ENCODE data around the gene PDGFRA.

Gene PDGFRA

DNA sequence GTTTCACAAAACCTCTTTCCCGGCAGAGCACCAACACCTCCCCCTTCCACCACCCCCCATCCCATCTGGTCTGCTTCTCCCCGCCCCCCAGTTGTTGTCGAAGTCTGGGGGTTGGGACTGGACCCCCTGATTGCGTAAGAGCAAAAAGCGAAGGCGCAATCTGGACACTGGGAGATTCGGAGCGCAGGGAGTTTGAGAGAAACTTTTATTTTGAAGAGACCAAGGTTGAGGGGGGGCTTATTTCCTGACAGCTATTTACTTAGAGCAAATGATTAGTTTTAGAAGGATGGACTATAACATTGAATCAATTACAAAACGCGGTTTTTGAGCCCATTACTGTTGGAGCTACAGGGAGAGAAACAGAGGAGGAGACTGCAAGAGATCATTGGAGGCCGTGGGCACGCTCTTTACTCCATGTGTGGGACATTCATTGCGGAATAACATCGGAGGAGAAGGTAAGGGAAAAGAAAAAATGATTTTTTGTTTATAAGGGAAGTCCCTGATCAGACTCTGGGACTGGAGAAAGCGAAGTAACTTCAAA is at the start of gene PDGFRA:
Gene PDGFRA (plus strand): TSS at position 333 of the 541 bp plus-strand sequence. CDS start 29,476 bp downstream, outside the sequence.
- no peak for DNase-seq

DNA sequence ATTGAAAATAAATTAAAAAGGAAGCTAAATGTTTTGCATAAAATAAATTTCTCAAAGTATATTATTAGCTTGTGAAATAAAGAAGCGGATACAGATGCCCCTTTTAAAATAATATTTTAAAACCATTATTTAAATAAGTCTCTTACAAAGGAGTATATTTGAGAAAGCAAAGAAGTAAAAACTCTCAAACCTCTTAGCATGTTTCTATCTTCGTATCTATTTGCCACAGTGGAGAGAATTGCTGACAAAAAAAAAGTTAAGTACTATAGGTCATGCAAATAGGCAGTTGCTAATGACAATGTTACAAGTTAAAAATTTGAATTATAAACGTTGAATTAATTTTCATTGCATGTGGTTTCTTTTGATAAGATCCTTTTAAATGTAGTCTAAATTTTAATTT is 44.5 kb upstream of the PDGFRA start:
- no peak for DNase-seq

DNA sequence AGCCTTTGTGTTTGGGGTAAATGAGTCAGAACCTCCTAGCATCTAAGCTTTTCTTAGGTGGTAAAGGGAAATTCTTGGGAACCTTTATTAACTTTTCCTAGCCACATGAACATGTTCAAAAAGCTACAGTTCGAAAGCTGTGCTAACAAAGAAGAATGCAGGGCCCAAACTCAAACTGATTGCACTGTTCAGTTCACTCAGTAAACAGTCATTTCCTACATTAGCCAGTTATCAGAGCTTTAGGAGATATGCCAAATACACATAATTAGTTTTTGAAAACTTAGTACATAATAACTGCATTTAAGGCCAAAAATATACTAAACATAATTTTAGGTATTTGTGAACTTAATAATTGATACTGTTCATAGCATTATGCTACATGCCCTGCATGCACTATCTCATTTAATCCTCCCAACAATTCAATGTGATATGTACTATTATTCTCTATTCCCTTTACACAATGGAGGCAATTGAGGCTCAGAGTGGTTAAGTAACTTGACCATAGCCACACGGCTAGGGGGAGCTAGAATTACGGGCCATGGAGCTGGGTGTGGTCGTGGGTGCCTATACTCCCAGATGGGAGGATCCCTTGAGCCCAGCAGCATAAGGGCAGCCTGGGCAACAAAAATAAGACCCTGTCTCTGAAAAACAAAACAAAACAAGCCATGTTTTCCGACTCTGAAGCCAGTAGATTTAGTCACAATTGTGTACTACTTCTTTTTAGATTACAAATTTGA is 43.9 kb upstream of the PDGFRA start:
- DNase-seq, result no peak

DNA sequence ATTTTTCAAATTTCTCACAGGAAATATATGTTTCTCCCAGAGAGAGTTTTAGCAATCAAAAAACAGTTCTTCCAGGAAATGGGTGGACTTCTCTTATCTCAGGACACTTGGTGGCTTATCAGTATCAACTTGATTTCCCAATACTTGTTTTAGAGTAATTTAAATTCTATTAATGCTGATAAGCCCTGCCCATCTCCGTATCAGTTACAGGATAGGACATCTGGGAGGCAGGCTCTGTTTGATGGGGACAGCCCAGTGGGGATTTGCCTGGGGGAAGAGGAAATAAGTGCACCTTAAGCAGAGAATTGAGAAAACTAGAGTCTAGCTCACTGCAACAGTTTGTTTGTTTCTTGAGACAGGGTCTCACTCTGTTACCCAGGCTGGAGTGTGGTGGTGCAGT is 43.2 kb upstream of the PDGFRA start:
- DNase-seq, result no peak

DNA sequence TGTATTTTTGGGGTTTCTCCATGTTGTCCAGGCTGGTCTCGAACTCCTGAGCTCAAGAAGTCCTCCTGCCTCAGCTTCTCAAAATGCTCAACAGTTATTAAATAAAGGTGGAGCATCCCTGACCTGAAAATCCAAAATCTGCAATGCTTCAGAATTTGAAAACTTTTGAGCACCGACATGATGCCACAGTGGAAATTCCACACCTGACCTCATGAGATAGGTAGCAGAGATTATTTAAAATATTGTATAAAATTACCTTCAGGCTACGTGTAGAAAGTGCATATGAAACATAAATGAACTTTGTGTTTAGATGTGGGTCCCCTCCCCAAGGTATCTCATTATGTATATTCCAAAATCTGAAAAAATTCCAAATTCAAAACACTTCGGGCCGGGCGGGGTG is 42.7 kb upstream of the PDGFRA start:
- no peak for DNase-seq

DNA sequence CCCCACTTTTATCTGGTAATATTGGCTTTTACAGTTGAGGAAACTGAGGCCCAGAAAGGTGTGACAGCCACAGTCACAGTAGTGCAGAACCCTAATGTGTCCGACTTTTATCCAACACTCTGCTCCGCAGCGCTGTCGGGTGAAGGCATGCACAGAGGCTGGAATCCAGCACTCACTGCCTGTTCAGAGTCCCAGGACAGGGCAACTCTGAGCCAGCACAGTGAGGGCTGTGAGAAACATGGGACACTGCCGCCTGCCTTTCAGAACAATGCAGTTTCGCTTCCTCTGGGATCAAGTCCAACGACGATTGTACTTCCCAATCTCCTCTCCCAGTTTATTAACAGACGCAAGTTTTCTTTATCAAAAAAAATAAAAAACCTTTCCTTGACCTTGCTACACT is 41.9 kb upstream of the PDGFRA start:
- DNase-seq, result no peak

DNA sequence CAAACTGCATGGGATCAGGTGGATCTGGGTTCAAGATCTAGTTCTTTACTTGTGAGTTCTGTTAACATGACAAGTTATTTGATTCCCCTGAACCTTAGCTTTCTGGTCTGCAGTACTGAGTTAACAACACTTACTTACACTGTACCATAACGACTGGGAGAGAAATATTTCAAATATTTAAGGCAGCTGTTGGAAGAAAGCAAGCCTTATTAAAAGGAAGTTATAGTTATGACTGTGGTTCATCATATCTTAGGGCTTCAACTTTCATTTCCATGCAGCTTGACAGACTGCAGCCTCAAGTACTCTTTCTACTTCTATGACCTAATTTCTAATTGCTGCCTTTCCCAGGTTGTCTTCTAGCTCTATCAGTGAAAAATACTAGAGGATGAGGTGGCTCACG is 40.0 kb upstream of the PDGFRA start:
- DNase-seq, result no peak

DNA sequence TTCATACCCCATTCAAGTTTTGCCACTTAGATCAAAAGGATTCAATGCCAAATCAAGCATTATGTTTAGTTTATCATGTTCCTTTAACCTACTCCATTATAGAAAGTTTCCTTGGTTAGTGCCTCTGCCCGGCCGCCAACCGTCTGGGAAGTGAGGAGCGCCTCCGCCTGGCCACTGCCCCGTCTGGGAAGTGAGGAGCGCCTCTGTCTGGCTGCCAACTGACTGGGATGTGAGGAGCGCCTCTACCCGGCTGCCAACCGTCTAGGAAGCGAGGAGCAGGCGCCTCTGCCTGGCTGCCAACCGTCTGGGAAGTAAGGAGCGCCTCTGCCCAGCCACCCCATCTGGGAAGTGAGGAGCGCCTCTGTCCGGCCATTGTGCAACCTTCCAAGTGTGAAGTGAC is 36.3 kb upstream of the PDGFRA start:
- DNase-seq, result no peak

DNA sequence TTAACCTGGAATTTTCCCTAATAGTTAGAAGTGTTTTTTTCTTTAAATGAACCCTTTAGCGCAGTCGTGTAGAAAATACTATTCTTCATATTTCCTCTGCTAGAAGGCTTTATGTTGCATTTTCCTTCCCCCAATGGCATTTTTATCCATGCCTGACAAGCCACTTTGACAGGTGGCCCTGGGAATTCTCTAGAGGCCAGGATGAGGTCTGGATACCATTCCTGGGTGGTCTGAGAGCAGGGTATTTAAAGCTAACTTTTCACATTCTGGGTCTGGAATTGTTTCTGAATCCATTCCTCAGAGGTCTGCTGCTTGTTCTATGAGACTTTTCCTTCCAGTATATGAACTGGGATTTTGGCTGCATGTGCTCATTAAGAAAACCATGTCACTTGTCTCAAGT is 31.2 kb upstream of the PDGFRA start:
- no peak for DNase-seq

DNA sequence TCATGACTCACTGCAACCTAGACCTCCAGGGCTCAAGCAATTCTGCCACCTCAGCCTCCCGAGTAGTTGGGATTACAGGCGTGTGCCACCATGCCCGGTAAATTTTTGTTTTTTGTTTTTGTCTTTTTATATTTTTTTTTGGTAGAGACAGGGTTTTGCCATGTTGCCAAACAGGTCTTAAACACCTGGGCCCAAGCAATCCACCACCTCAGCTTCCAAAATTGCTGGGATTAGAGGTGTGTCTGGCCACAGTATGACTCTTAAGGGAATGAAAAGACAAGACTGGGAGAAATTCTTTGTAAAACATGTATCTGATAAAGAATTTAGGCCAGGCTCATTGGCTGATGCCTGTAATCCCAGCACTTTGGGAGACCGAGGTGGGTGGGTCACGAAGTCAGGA is 29.2 kb upstream of the PDGFRA start:
- DNase-seq, result no peak

DNA sequence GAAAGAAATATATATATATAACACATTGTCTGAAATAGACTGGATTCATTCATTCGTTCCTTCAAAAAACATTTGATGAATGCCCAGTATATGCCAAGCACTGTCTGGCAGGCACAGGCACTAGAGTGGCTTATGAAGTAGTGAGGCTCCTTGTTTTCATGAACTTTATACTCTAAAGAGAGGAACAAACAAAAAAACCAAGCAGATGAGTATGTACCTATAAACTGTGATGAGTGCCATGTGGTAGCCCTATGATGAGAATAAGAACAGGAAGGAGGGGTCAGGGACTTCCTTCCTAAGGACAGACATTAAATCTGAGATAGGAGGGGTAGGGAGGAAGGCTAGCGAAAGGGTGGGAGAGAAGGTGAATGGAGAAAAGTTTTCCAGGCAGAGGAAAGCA is 19.5 kb upstream of the PDGFRA start:
- DNase-seq, result no peak

DNA sequence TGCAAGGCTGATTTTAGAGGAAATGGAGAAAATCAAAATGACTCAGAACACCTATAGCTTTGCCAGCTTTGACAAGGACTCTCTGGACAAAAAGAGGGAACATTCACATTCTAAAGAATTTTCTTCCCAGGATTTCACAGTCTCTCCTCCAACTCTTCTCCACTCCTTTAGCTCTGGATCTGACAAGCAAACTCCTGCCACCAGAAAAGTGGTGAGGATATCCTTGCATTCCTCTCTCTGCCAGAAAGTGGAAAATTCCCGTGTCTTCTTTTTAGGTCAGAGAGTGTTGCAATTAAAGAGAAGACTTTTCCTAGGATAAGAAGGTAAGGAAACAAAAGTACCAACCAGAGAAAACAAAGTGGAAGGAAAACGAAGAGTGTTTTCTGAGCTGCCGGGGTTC is 16.1 kb upstream of the PDGFRA start:
- no peak for DNase-seq

DNA sequence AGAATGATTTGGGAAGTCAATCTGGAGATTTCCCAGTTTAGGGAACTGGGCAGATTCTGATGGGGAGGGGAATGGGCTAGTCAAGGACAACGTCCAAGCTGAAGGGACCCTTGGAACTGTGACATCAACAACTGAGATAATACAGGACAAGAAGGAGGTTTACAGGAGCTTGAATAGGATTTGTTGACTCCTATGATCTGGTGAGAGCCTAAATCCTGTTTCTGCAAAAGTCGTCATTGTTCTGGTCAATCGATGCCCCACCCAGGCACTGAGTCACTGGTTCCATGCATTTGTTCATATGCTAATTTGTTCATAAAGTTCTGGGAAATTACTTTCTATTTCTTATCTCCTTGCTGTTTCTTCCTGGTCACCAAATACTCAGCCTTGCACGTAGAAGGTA is 15.3 kb upstream of the PDGFRA start:
- no peak for DNase-seq

DNA sequence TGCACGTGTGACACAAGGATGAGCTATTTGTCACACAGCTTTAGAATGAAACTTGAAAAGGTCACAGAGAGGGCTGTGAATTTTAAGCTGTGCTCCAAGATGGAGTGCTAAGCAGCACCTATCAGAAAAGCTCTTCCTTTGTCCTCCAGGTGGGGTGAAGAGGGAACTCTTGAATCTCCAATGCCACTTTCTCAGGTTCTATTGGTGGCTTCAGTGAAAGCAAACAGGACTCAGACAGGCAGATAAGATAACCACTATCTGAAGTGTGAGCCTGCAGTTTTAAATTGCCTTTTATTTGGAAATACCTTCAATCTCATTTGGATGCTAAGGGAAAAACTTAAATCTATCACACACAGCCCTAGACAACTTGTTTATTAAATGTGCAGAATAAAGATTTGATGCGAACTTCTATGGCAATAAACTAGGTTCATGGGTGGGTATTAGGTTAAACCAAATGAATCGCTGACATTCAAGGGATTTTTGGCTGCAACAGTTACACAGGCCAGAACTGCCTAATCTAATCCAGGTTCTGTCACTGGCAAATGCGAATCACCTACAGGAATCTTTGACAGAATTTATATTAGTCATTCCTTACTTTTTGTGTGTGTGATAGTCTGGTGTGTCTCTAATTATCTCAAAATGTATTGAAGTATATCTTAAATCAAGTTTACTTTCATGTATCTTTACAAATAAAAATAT is 13.6 kb upstream of the PDGFRA start:
- DNase-seq, result no peak

DNA sequence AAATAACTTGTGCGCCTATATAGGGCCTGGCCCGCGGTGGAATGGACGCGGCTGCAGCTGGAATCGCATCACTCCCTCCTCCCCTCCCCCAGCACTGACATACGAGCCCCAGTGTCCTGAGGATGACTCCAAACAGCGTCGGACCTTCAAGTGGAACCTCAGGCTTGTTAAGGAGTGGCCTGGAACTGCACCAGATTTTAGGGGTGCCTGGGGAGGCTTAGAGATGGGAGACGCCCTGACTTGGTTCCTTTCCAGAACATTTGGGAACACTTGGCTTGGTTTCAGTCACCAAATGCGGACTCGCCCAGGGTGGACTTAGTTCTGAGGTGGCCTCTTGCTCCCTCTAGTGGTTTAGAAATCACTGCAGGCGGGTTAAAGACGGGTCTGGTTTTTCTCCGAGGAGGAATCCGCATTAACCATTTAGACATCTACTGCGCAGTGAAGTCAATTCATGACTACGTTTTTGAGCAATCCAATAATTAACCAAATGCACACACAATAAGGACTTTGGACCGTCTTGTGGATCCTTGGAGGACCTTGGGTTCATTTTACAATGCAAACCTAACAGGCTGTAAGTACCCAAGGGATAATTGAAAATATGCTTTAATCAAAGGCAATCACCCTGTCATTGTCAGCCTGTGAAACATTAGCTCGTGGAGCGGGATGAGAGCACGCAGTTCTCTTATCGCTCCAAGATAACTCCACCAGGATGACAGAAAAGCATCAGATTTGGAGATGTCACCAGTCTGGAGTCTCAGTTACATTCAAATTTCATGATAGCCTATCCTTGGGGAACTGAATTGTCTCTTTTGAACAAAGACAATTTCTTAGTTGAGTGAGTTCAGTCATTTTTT is 11.2 kb upstream of the PDGFRA start:
- peak; percentile 69 for DNase-seq

DNA sequence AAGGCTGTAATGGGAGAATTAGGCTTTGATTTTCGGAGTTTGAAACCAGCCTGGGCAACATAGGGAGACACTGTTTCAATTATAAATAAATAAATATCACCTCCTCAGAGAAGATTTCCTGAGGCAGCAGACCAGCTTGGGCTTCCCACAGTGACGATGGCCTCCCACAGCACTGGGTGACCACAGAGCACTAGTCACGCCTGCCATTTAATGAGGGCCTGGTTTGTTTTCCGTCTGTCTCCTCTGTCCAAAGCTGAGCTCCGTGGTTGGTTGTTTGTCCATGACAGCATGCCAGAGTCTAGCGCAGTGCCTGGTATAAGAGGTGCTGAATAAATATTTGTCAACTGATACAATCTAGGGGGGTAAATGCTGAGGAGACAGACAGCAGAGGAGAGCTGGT is 10.4 kb upstream of the PDGFRA start:
- no peak for DNase-seq

DNA sequence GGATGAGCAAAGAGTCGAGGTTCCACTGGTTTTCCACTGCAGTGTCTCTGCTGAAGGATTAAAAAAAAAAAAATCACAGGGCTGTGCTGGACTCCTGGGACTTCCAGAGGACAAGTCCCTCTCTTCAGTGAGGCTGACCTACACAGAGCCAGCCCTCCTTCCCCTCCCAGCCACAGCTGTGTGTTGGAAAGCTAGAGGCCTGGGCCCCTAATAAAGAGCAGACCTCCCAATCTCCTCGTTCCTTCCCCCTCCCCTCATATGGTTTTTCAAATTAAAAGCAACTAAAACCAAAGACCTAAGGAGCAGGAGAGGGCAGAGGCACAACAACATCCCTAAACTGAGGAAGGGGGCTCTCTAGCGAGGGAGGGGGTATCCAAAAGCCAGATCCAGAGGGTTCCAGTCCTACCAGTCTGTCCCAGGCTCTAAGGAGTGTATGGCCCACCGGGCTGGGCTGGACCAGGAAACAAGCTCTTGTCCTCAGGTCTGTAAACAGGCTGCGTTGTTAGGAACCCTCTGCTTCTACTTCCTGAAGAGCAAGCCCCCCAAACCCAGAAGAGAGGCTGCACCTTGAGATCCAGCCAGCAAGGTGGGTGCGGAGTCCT is 4.0 kb upstream of the PDGFRA start:
- DNase-seq, result no peak

DNA sequence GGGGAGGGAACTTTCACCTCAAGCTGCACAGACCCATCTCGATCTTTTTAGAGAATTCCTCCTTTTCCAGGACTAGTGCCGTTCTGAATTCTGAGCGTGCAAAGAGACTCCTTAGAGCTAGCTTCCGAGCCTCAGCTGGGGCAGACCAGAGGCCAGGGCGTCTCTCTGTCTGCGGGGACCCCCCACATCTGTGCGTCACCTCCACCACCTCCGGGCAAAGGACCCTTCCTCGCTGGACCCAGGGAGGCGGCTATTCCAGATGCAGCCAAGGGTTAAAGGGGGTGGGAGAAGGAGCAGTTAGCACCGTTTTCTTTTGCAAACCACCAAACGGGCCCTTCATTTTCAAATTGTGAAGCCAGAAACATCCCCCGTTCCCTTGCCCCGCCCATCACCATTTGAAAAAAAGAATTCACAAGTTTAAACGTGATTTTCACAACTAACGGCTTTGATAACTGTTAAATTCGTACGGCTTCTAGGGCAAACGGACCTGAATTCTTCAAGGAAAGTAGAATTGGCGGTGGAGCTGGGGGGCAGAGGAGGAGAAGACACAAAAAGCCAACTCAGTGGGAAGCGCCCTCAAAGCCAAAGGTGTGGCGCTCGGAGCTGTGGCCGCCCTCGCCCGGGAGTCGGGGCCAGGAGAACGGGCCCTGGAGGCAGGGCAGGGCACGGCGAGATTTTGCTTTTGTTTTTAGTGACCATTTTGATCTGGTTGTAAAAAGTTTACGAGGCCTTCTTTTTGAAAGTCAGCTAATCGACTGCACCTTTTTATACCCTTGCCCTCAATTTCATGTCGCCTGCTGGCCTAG is 3.3 kb upstream of the PDGFRA start:
- no peak for DNase-seq

DNA sequence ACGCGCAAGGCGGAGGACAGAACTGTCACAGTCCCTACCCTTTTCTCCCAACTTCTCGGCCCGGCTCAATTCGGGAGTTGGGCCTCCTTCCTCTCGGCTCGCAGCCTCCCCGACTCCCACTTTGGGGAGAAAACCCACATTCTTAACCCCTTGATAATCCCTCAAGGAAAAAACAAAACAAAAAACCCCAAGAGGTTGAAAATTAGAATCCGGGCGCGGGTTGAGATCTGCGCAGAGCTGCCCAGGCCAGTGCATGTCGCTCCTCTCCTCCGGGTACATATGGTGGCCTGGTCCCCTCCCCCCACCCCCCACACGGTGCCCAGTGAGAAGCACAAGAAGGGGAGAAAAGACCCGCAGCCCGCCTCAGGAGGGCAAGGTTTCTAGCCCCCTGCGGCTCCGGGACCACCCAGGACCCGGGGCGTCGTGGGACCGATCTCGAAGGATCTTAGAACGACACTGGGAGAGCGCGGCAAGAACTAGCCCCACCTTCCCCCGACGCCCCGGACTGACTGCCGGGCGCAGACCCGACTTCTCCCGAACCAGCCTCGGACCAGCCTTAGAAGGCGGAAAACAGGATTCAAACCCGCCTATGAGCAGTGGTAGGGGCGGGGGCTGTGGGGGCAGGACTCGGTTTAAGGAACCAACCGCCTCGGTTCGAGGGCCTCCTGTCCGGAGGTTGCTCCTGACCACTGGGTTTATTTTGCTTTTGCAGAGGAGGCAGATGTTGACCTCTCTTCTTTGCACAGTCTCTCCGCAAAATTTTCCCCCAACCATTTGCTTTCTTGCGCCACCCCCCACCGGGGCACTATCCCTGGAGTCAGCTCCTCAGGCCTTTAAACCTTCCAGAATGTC is 2.5 kb upstream of the PDGFRA start:
- no peak for DNase-seq

DNA sequence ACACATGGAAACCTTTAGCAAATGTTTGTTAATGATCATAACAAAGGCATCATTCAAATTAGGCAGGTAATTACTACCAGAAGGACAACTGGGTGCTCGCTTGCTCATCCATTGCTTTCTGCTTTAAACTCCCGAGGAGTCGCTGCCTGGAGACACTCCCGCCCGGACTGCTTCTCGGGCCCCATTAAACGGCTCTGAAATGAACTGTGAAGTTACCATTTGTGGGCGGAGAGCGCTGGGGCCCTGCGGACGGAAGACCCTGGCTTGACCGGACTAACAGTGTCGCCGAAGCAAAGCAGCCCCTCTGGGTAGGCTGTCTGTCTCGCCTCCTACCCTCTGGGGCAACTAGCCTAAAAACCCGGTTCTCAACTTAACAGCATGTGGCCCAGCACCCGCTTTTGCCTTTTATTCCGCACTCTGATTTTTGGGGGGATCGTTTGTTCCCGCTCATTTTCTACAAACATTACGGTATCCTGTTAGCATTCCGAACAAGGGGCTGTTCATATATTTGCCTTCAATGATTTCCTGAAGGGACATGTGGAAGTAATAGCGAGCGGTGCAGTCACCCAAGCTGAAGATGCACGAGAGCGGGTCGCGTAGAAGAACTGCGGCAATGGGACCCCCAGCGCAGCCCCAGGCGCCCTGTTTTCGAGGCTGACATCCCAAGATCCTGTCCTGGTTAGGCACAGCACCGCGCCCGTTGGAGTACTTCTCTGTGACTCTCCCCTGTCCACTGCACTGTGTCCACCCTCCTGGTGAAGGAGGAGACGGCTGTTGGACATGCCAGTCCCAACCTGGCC is 1.6 kb upstream of the PDGFRA start:
- DNase-seq, result no peak
